ENCODE data around the gene COL9A2.

GRCh38 chr1:40313329-40313957, 3.6 kb downstream of the COL9A2 start:
- TF ChIP-seq CTCF (IDR thresholded peaks at IDR 0.05; ENCODE audit: extremely low read depth in 1 of 2, insufficient read depth in 1 of 2, low read depth in 1 of 2, low read length in 2 of 2): no peak
- no peak for TF ChIP-seq EZH2 (IDR thresholded peaks at IDR 0.05; ENCODE audit: borderline replicate concordance, low read depth, low read length, severe bottlenecking)
